GM20000 (cell line): ENCODE measurements around the gene RIMKLB.

ENCODE experiments used
- DNase-seq: peaks from one replicate; pipeline ENCODE4 v3.0.0; 2012; ENCODE audit warnings: low spot score
- CTCF ChIP-seq: IDR thresholded peaks from 2 replicates; pipeline ENCODE4 v1.5.1; 2012; ENCODE audit warnings: mild to moderate bottlenecking, control low read depth; ENCODE audit errors: extremely low read depth, missing control alignments

The RIMKLB gene, protein sequence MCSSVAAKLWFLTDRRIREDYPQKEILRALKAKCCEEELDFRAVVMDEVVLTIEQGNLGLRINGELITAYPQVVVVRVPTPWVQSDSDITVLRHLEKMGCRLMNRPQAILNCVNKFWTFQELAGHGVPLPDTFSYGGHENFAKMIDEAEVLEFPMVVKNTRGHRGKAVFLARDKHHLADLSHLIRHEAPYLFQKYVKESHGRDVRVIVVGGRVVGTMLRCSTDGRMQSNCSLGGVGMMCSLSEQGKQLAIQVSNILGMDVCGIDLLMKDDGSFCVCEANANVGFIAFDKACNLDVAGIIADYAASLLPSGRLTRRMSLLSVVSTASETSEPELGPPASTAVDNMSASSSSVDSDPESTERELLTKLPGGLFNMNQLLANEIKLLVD

DNA sequence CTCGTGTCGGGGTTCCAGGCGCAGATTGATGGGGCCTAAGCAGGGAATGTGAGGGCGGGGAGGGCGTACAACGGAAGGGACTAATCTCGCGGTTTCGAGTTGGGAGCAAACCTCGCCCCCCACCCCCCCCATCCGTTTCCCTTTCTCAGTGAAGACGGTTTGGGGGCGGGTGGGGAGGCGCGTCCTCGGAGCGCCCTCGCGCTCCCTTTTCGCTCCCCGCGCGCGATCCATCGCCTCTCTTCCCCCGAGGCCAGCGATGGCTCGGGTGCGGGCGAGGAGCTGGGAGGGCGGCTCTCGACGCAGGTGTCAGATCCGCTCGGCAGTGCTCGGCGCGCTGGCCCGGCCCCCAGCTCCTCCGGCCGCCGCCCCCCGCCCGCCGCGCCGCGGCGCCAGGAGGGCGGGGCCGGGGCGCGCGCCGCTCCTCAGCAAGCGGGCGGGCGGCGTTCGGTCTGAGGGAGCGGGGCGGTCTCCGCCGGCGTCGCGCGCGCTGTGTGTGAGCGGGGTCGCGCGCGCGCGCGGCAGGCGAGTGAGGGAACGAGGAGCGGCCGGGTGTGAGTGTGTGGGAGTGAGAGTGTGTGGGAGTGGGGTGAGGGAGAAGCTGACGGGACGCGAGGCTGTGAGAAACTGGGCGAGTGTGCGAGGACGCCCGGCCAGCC is at the start of gene RIMKLB:
Gene RIMKLB, plus strand, starts transcription at position 516 of the 656 bp plus-strand sequence. CDS start 15,876 bp downstream, outside the sequence.
- no peak for TF ChIP-seq CTCF
- peak; percentile 95 for DNase-seq

DNA sequence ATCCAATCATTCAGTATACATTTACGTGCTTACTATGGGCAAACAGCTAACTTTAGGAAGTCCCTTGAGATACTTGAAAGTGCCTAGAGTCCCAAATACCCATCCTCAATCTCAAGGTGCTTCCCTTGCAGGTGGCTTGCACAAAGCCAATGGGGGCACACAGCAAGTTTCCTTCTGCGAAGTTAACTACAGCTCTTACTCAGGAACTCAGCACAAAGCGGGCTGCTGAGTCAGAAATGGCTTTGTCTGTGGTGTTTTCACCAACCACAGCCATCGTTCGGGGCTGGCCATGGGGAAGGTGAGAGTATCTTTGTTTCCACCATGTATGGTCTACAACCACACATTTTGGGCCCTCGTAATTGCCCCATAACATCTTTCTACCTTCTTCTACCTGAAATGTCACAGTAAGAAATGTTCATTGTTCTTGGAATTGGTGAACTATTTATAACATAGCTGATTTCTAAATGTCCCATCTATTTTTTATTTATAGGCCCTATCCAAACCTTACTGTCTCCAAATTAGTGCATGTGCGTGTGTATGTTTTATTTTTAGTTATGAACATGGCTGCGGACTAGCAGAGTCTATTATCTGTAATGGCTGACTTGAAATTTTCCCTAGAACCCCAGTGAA is 49.1 kb upstream of the RIMKLB start:
- DNase-seq: peak; percentile 76
- TF ChIP-seq CTCF: no peak

GRCh38 chr12:8655421-8655820 is 42.4 kb upstream of the RIMKLB start:
- no peak for TF ChIP-seq CTCF

DNA sequence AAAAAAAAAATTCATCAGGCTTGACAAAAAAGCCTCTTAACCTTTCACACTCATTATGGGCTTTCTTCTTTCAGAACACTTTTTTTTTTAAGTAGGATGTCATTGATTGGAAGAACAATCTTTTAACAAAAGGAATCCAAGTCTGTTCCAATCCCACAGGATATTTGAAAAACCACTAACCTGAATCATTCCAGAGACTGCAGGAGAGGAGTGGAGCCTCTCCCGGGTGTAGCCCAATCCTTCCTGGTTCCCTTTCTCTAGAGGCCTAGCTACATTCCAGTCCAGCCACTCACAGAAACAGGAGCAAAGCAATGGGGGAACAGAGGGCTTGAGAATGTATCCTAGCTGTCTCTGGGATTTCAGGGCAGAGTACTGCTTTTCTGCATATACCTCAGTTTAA is 39.4 kb upstream of the RIMKLB start:
- no peak for TF ChIP-seq CTCF

More at GRCh38 chr12:8655421-8655820, 42.4 kb upstream of the RIMKLB start:
- no peak for DNase-seq

DNA sequence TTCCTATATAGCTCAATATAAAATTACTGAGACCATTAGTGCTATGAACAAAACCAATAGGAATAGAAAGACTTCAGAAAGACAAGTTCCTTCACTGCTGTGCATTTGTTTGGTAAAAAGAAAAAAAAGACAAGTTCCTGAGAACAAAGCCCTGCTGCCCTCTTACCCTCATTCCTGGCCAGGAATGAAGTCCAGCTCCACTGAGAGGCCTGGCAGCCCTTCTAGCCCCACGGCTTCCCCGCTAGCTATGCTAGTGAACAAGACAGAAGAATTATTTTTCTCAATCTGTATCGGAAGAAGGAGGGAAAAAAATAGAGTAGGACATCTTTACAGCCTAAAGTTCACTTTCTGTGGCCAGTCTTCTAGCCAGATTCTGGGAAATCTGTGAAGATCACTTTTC is 36.8 kb upstream of the RIMKLB start:
- DNase-seq: no peak
- TF ChIP-seq CTCF: no peak

More for the DNA sequence above, 39.4 kb upstream of the RIMKLB start:
- DNase-seq: no peak

DNA sequence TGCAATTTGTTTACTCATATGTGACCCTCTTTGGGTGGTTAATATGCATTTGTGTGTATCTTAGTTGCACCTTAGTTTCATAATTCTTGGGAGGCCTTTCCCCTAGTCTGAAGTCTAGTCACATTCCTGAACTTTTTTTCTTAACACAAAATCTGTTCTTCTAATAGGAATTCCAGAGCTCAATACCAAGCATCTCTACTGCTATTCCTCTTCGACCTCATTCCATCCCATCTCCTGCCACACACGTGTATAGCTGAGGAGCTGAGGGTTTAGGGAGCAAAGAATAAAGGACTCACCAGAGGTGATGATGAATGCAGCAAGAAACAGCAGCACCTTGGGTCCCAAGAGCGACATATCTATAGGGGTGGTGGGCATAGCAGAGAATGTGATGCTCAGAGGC is 36.0 kb upstream of the RIMKLB start:
- no peak for TF ChIP-seq CTCF
- no peak for DNase-seq

DNA sequence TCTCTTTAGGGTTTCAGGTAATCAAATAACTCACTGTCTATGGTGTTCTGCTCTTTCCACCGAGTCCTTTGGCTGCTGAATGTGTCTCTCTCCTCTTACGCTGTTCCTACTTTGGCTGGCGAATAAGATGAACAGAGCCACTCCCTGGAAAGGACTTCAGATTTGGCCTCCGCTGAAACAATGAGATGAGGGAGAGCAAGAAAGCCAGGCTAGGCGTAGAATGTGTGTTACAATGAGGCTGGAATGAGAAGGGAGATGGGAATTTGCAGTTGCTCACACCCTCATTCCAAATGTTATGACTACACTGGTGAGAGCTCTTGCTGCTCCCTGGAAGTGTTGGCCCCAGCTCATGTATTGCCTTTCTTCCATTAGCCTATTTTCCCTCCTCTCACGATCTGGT is 35.2 kb upstream of the RIMKLB start, which contains the start of gene MFAP5:
Gene MFAP5, minus strand, starts transcription at position 234 of the 400 bp plus-strand sequence. CDS start 722 bp downstream, outside the sequence.
- no peak for DNase-seq
- no peak for TF ChIP-seq CTCF
